MM.1S (cell line): ENCODE results near the gene PTPRE.

Experiments
- EZH2 ChIP-seq: fragments of 300-600 bp; sonication (generic); optimal IDR thresholded peaks from 2 replicates; pipeline ENCODE3; 2017; ENCODE audit warnings: low read depth, mild to moderate bottlenecking, antibody characterized with exemption, low read length, mixed read lengths
- EZH2phosphoT487 ChIP-seq: fragments of 300-600 bp; sonication (generic); IDR thresholded peaks from 2 replicates; pipeline ENCODE4 v1.6.1; 2018; ENCODE audit warnings: antibody characterized with exemption, low read length
- TF ChIP-seq, protein P1 (sequence below): fragments of 300-600 bp; sonication (generic); IDR thresholded peaks from 2 replicates; pipeline ENCODE4 v1.5.1; 2016; ENCODE audit warnings: antibody characterized with exemption, low read length, mixed read lengths

DNA sequence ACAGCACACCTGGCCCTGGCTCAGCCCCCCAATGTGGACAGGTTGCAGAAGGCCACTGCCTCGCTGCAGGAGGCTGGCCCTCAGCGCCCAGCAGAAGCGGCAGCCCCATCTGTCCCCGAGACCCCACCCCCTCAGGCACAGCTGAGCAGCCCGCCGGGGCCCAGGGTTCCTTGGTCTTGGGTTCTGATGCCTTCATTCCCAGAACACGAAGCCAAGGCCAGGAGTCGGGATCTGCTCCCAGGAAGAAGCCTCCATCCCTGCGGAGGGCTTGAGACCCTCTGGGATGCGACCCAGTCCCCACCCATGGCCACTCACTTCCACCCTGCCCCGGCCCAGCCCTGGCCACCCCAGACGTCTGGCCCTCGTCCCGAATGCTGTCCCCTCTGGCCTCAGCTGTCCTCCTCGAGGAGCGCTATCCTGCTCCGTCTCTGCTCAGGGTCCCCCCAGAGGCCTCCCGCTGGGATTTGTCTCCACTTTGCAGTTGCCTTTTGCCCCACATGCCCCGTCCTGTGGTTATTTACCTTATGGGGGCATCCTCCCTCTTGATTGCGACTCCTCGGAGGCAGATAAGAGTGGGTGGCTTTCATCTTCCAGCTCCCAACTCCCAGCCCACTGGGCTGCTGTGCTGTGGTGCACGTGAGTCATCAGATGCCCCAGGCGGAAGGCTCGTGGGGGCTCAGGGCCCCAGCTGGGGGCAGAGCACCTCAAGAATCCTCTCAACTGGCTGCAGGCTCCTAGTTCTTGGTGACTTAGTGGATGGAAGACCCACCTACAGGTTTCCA, 121.8 kb downstream of the PTPRE start:
- TF ChIP-seq, protein P1, sequence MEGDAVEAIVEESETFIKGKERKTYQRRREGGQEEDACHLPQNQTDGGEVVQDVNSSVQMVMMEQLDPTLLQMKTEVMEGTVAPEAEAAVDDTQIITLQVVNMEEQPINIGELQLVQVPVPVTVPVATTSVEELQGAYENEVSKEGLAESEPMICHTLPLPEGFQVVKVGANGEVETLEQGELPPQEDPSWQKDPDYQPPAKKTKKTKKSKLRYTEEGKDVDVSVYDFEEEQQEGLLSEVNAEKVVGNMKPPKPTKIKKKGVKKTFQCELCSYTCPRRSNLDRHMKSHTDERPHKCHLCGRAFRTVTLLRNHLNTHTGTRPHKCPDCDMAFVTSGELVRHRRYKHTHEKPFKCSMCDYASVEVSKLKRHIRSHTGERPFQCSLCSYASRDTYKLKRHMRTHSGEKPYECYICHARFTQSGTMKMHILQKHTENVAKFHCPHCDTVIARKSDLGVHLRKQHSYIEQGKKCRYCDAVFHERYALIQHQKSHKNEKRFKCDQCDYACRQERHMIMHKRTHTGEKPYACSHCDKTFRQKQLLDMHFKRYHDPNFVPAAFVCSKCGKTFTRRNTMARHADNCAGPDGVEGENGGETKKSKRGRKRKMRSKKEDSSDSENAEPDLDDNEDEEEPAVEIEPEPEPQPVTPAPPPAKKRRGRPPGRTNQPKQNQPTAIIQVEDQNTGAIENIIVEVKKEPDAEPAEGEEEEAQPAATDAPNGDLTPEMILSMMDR: no peak
- no peak for TF ChIP-seq EZH2phosphoT487
- TF ChIP-seq EZH2: no peak
